ENCODE measurements around the gene CARF.

Gene CARF

DNA sequence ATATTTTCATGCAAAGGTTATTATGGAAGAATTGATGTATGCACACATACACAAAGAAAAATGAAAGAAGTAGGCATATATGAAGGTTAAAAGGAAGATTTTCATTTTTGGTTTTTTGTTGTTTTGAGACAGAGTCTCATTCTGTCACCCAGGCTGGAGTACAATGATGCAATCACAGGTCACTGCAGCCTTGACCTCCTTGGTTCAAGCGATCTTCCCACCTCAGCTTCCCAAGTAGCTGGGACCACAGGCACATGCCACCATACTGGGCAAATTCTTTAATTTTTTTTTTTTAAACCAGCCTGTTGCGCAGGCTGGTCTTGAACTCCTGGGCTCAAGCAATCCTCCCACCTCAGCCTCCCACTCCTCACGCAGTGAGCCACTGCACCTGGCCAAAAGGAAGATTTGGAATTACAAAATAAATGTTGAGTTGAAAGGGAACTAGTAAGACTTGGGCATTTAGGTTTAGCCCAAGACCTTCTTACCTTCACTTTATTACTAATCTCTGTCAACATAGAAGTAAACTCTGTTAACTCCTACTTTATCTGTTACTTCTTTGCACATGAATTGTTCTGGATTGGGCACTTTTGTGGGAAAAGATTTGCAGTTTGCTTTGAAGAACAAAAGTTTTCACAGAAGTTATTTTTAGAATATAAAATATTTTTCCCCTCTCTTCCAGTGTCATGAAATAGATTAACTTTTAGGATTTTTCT, 70.9 kb downstream of the CARF start:
- H3K27ac ChIP-seq (ENCODE audit: extremely low read depth, low read depth, low read length): no peak overlapping the region
- no peaks in the 10 kb centered on the region for H3K4me1 ChIP-seq (ENCODE audit: control insufficient read depth, insufficient read depth, low read length)
- TF ChIP-seq ZNF335 (tag by site-specific recombination; conservative IDR thresholded peaks at IDR 0.05): no peak
- TF ChIP-seq GLIS2 (tag by site-specific recombination; IDR thresholded peaks at IDR 0.05): no peak
- no peak for TF ChIP-seq GFI1B (tag by site-specific recombination; IDR thresholded peaks at IDR 0.05)
- TF ChIP-seq ZNF302 (tag by site-specific recombination; IDR thresholded peaks at IDR 0.05; ENCODE audit: low read depth): no peak
- TF ChIP-seq ZNF768 (tag by site-specific recombination; IDR thresholded peaks at IDR 0.05): no peak
- TF ChIP-seq, protein P1, sequence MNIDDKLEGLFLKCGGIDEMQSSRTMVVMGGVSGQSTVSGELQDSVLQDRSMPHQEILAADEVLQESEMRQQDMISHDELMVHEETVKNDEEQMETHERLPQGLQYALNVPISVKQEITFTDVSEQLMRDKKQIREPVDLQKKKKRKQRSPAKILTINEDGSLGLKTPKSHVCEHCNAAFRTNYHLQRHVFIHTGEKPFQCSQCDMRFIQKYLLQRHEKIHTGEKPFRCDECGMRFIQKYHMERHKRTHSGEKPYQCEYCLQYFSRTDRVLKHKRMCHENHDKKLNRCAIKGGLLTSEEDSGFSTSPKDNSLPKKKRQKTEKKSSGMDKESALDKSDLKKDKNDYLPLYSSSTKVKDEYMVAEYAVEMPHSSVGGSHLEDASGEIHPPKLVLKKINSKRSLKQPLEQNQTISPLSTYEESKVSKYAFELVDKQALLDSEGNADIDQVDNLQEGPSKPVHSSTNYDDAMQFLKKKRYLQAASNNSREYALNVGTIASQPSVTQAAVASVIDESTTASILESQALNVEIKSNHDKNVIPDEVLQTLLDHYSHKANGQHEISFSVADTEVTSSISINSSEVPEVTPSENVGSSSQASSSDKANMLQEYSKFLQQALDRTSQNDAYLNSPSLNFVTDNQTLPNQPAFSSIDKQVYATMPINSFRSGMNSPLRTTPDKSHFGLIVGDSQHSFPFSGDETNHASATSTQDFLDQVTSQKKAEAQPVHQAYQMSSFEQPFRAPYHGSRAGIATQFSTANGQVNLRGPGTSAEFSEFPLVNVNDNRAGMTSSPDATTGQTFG (tag by site-specific recombination; IDR thresholded peaks at IDR 0.05; ENCODE audit: borderline replicate concordance): no peak
- no peak for TF ChIP-seq ZNF175 (tag by site-specific recombination; IDR thresholded peaks at IDR 0.05)
- TF ChIP-seq, protein P2, sequence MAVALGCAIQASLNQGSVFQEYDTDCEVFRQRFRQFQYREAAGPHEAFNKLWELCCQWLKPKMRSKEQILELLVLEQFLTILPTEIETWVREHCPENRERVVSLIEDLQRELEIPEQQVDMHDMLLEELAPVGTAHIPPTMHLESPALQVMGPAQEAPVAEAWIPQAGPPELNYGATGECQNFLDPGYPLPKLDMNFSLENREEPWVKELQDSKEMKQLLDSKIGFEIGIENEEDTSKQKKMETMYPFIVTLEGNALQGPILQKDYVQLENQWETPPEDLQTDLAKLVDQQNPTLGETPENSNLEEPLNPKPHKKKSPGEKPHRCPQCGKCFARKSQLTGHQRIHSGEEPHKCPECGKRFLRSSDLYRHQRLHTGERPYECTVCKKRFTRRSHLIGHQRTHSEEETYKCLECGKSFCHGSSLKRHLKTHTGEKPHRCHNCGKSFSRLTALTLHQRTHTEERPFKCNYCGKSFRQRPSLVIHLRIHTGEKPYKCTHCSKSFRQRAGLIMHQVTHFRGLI (tag by site-specific recombination; IDR thresholded peaks at IDR 0.05): no peak
- TF ChIP-seq, protein P3, sequence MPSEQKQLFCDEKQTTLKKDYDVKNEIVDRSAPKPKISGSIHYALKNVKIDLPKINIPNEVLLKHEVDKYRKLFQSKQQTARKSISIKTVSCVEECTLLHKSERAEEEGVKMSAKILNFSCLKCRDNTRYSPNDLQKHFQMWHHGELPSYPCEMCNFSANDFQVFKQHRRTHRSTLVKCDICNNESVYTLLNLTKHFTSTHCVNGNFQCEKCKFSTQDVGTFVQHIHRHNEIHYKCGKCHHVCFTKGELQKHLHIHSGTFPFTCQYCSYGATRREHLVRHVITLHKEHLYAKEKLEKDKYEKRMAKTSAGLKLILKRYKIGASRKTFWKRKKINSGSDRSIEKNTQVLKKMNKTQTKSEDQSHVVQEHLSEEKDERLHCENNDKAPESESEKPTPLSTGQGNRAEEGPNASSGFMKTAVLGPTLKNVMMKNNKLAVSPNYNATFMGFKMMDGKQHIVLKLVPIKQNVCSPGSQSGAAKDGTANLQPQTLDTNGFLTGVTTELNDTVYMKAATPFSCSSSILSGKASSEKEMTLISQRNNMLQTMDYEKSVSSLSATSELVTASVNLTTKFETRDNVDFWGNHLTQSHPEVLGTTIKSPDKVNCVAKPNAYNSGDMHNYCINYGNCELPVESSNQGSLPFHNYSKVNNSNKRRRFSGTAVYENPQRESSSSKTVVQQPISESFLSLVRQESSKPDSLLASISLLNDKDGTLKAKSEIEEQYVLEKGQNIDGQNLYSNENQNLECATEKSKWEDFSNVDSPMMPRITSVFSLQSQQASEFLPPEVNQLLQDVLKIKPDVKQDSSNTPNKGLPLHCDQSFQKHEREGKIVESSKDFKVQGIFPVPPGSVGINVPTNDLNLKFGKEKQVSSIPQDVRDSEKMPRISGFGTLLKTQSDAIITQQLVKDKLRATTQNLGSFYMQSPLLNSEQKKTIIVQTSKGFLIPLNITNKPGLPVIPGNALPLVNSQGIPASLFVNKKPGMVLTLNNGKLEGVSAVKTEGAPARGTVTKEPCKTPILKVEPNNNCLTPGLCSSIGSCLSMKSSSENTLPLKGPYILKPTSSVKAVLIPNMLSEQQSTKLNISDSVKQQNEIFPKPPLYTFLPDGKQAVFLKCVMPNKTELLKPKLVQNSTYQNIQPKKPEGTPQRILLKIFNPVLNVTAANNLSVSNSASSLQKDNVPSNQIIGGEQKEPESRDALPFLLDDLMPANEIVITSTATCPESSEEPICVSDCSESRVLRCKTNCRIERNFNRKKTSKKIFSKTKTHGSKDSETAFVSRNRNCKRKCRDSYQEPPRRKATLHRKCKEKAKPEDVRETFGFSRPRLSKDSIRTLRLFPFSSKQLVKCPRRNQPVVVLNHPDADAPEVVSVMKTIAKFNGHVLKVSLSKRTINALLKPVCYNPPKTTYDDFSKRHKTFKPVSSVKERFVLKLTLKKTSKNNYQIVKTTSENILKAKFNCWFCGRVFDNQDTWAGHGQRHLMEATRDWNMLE (tag by site-specific recombination; conservative IDR thresholded peaks at IDR 0.05; ENCODE audit: low read depth): no peak
- no peak for TF ChIP-seq MEIS1 (CRISPR knock-in tag; IDR thresholded peaks at IDR 0.05; ENCODE audit: borderline replicate concordance)
- no peak for TF ChIP-seq ZNF610 (tag by site-specific recombination; IDR thresholded peaks at IDR 0.05; ENCODE audit: borderline replicate concordance)
- CTCF ChIA-PET: no interaction called here
- H3K4me3 ChIP-seq (ENCODE audit: low read depth, low read length): no peak overlapping the region
- POLR2A ChIA-PET: no interaction called here
- H3K36me3 ChIP-seq (ENCODE audit: control insufficient read depth in 2 of 2, insufficient read depth in 1 of 2, low read length in 2 of 2): no peaks in the 10 kb centered on the region
- no peaks in the 10 kb centered on the region for H3K9me3 ChIP-seq (ENCODE audit: control insufficient read depth, insufficient read depth, low read depth, low read length)

DNA sequence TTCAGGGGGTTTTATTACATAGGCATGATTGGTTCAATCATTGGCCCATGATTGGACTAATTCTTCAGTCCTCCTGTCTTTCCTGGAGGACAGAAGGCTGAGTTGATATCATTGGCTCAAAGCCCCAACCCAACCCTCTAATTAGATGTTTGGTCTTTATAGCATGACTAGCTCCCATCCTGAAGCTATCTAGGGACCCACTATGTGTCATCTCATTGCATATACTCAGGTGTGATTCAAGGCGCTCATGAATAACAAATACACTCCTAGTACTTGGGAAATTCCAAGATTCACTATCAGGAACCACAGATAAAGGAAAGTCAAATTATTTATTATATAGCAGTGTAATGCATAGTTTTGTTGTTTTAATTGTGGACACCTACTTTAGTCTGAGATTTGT, 77.7 kb downstream of the CARF start:
- ChIA-PET CTCF (interaction anchor here (0.6 kb wide), 1 partner anchor 94 kb away, joined by 5 read pairs; no protein-coding TSS in a partner anchor), POLR2A (no interaction called here)
- H3K9me3 ChIP-seq (ENCODE audit: control insufficient read depth, insufficient read depth, low read depth, low read length): no peaks in the 10 kb centered on the region
- no peak overlapping the region for H3K27ac ChIP-seq (ENCODE audit: extremely low read depth, low read depth, low read length)
- no peaks in the 10 kb centered on the region for H3K4me1 ChIP-seq (ENCODE audit: control insufficient read depth, insufficient read depth, low read length)
- no peaks in the 10 kb centered on the region for H3K36me3 ChIP-seq (ENCODE audit: control insufficient read depth in 2 of 2, insufficient read depth in 1 of 2, low read length in 2 of 2)
- H3K4me3 ChIP-seq (ENCODE audit: low read depth, low read length): no peak overlapping the region
- TF ChIP-seq ZBTB20 (tag by site-specific recombination; IDR thresholded peaks at IDR 0.05) (no peak), EGR2 (tag by site-specific recombination; IDR thresholded peaks at IDR 0.05; ENCODE audit: low read depth) (no peak), ZNF391 (tag by site-specific recombination; IDR thresholded peaks at IDR 0.05; ENCODE audit: borderline replicate concordance, low read depth) (no peak)

All from HEK293 (cell line).